Liver (tissue), 9 donors: ENCODE measurements around the gene IL24. TPM values are rescaled to one million over a fixed set of nuclear protein-coding genes. Genes with fewer than 3 reads are reported as not detected.
A peak's percentile ranks its signal among the peaks of the same experiment; 100 is the strongest.

Experiments used
- DNase-seq: peaks from one replicate; pipeline ENCODE4 v3.0.0-alpha.2; 2017; ENCODE audit warnings: low spot score
- H3K27ac ChIP-seq, 2 donors: one replicate each; pipeline ENCODE4 v1.7.0; 2013; ENCODE audit warnings: inconsistent platforms in 2 of 2, low read length in 2 of 2, control low read depth in 1 of 2, low read depth in 1 of 2, mild to moderate bottlenecking in 1 of 2
- H3K27me3 ChIP-seq, 4 donors: one replicate each; pipeline versions ENCODE4 v1.6.1 to v1.7.0; 2013; ENCODE audit warnings: low read length in 3 of 4, inconsistent platforms in 1 of 4, mild to moderate bottlenecking in 1 of 4, moderate library complexity in 1 of 4; ENCODE audit not compliant: control insufficient read depth in 4 of 4, insufficient read depth in 4 of 4
- H3K36me3 ChIP-seq, 4 donors: one replicate each; pipeline versions ENCODE4 v1.6.1 to v1.7.0; 2013; ENCODE audit warnings: low read length in 3 of 4, mild to moderate bottlenecking in 3 of 4, low read depth in 1 of 4, moderate library complexity in 1 of 4; ENCODE audit not compliant: control insufficient read depth in 4 of 4, insufficient read depth in 3 of 4
- H3K4me1 ChIP-seq, 4 donors: one replicate each; pipeline versions ENCODE4 v1.6.1 to v1.7.0; 2013; ENCODE audit warnings: low read length in 3 of 4, mild to moderate bottlenecking in 3 of 4, moderate library complexity in 1 of 4; ENCODE audit not compliant: control insufficient read depth in 4 of 4, insufficient read depth in 4 of 4
- H3K4me3 ChIP-seq, 3 donors: one replicate each; pipeline versions ENCODE4 v1.6.1 to v1.7.0; 2013; ENCODE audit warnings: low read length in 3 of 3, control low read depth in 1 of 3, low read depth in 1 of 3, mild to moderate bottlenecking in 1 of 3
- H3K9ac ChIP-seq, 2 donors: one replicate each; pipeline ENCODE4 v1.7.0; 2013; ENCODE audit warnings: low read length in 2 of 2, mild to moderate bottlenecking in 2 of 2, moderate library complexity in 2 of 2, control low read depth in 1 of 2, low read depth in 1 of 2
- H3K9me3 ChIP-seq, 4 donors: one replicate each; pipeline versions ENCODE4 v1.6.1 to v1.7.0; 2013; ENCODE audit warnings: low read length in 3 of 4; ENCODE audit not compliant: control insufficient read depth in 4 of 4
- EGR1 ChIP-seq, 2 donors: IDR thresholded peaks; 2 replicates each; pipeline ENCODE4 v1.6.1; 2016 to 2018; ENCODE audit warnings: antibody characterized with exemption in 2 of 2, low read depth in 2 of 2
- FOXA1 ChIP-seq: IDR thresholded peaks from 2 replicates; pipeline ENCODE4 v1.6.1; 2016; ENCODE audit warnings: antibody characterized with exemption
- FOXA2 ChIP-seq: IDR thresholded peaks from 2 replicates; pipeline ENCODE4 v1.6.1; 2016; ENCODE audit warnings: antibody characterized with exemption
- GABPA ChIP-seq, 2 donors: IDR thresholded peaks in 1 of 2; conservative IDR thresholded peaks in 1 of 2; 2 replicates each; pipeline ENCODE4 v1.6.1; 2016; ENCODE audit warnings: antibody characterized with exemption in 2 of 2, mild to moderate bottlenecking in 1 of 2, moderate library complexity in 1 of 2
- HNF4G ChIP-seq: IDR thresholded peaks from 2 replicates; pipeline ENCODE4 v1.6.1; 2016; ENCODE audit warnings: antibody characterized with exemption
- JUND ChIP-seq, 2 donors: IDR thresholded peaks; 2 replicates each; pipeline ENCODE4 v1.6.1; 2016; ENCODE audit warnings: antibody characterized with exemption in 2 of 2
- MAX ChIP-seq: IDR thresholded peaks from 2 replicates; pipeline ENCODE4 v1.6.1; 2016; ENCODE audit warnings: antibody characterized with exemption
- NR2F2 ChIP-seq: IDR thresholded peaks from 2 replicates; pipeline ENCODE4 v1.6.1; 2016; ENCODE audit warnings: antibody characterized with exemption
- RAD21 ChIP-seq, 2 donors: IDR thresholded peaks; 2 replicates each; pipeline ENCODE4 v1.6.1; 2016; ENCODE audit warnings: antibody characterized with exemption in 2 of 2, mild to moderate bottlenecking in 2 of 2
- REST ChIP-seq: IDR thresholded peaks from 2 replicates; pipeline ENCODE4 v1.6.1; 2016; ENCODE audit warnings: antibody characterized with exemption, mild to moderate bottlenecking
- RXRA ChIP-seq, 2 donors: IDR thresholded peaks; 2 replicates each; pipeline ENCODE4 v1.6.1; 2017 to 2018; ENCODE audit warnings: antibody characterized with exemption in 2 of 2, mild to moderate bottlenecking in 1 of 2
- SP1 ChIP-seq: IDR thresholded peaks from 2 replicates; pipeline ENCODE4 v1.6.1; 2018; ENCODE audit warnings: antibody characterized with exemption, mild to moderate bottlenecking
- TAF1 ChIP-seq: conservative IDR thresholded peaks from 2 replicates; pipeline ENCODE4 v1.6.1; 2016; ENCODE audit warnings: antibody characterized with exemption, mild to moderate bottlenecking
- YY1 ChIP-seq: IDR thresholded peaks from 2 replicates; pipeline ENCODE4 v1.6.1; 2016; ENCODE audit warnings: antibody characterized with exemption, mild to moderate bottlenecking
- WGBS: extraction: QIAGEN DNeasy Blood & Tissue Kit; methylation state at CpG from one replicate; pipeline ENCODE4 v1.1.7; 2013; 5-methylcytosine and 5-hydroxymethylcytosine counted together
- polyA plus RNA-seq, 2 donors: library from polyadenylated mRNA; stranded (reverse) in 1 of 2; unstranded in 1 of 2; fragments of 200-250 nt in 1 of 2; fragments of >200 nt in 1 of 2; fragmentation: Nextera tagmentation in 1 of 2; extraction: Ambion mirVana in 1 of 2; gene quantifications; one replicate each; pipeline versions ENCODE4 v1.2.1 to v1.2.3, GENCODE V29; 2013 to 2015
- total RNA-seq, 2 donors: library from RNA; depleted of rRNA; stranded (reverse); fragments of >200 nt; gene quantifications; one replicate each; pipeline ENCODE4 v1.2.3, GENCODE V29; 2014
- TF ChIP-seq, protein P1 (sequence below): IDR thresholded peaks from 2 replicates; pipeline ENCODE4 v1.6.1; 2016; ENCODE audit warnings: antibody characterized with exemption
- TF ChIP-seq, protein P2 (sequence below): fragments of 150-350 bp; IDR thresholded peaks from 2 replicates; pipeline ENCODE4 v1.5.1; 2017; ENCODE audit warnings: improper control_type of control experiment, low read depth, low read length; ENCODE audit not compliant: missing input control
- donor health status: healthy.
- donor health status: healthy.
- donor health status: healthy.
- donor health status: healthy.
- donor health status: healthy.

The IL24 gene
- total and polyA plus RNA-seq, 4 donors, result 0.13 TPM; not detected in 3

GRCh38 chr1:206933333-206933945 lies 36.2 kb downstream of the IL24 start:
- H3K27me3 ChIP-seq, result no peaks in the 10 kb centered on the region
- peaks cover 0 to 7% (median under 1%) of the 10 kb centered on the region in 4 donors for H3K36me3 ChIP-seq
- H3K4me1 ChIP-seq, result no peaks in the 10 kb centered on the region
- no peak overlapping the region for H3K4me3 ChIP-seq
- TF ChIP-seq GABPA (IDR thresholded peaks at IDR 0.05 in 1 of 2, conservative IDR thresholded peaks at IDR 0.05 in 1 of 2) (no peak), NR2F2 (no peak), YY1 (no peak), JUND (IDR thresholded peaks at IDR 0.05) (no peak), TAF1 (no peak), MAX (no peak), SP1 (no peak), RAD21 (IDR thresholded peaks at IDR 0.05) (peak; percentile 48 to 75), EGR1 (IDR thresholded peaks at IDR 0.05; ENCODE audit: low read depth in 2 of 2) (no peak), RXRA (IDR thresholded peaks at IDR 0.05) (no peak), FOXA2 (no peak), FOXA1 (no peak), HNF4G (no peak), REST (no peak)
- TF ChIP-seq, protein P1, sequence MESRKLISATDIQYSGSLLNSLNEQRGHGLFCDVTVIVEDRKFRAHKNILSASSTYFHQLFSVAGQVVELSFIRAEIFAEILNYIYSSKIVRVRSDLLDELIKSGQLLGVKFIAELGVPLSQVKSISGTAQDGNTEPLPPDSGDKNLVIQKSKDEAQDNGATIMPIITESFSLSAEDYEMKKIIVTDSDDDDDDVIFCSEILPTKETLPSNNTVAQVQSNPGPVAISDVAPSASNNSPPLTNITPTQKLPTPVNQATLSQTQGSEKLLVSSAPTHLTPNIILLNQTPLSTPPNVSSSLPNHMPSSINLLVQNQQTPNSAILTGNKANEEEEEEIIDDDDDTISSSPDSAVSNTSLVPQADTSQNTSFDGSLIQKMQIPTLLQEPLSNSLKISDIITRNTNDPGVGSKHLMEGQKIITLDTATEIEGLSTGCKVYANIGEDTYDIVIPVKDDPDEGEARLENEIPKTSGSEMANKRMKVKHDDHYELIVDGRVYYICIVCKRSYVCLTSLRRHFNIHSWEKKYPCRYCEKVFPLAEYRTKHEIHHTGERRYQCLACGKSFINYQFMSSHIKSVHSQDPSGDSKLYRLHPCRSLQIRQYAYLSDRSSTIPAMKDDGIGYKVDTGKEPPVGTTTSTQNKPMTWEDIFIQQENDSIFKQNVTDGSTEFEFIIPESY, result no peak
- TF ChIP-seq, protein P2, sequence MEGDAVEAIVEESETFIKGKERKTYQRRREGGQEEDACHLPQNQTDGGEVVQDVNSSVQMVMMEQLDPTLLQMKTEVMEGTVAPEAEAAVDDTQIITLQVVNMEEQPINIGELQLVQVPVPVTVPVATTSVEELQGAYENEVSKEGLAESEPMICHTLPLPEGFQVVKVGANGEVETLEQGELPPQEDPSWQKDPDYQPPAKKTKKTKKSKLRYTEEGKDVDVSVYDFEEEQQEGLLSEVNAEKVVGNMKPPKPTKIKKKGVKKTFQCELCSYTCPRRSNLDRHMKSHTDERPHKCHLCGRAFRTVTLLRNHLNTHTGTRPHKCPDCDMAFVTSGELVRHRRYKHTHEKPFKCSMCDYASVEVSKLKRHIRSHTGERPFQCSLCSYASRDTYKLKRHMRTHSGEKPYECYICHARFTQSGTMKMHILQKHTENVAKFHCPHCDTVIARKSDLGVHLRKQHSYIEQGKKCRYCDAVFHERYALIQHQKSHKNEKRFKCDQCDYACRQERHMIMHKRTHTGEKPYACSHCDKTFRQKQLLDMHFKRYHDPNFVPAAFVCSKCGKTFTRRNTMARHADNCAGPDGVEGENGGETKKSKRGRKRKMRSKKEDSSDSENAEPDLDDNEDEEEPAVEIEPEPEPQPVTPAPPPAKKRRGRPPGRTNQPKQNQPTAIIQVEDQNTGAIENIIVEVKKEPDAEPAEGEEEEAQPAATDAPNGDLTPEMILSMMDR, result peak; percentile 60
- WGBS, result 78% methylated on average over 8 of the region's 8 CpGs
- no peak overlapping the region for H3K9ac ChIP-seq
- no peaks in the 10 kb centered on the region for H3K9me3 ChIP-seq
- no peak overlapping the region for H3K27ac ChIP-seq
- peak; percentile 70 for DNase-seq
